Stomach (tissue), 9 donors: ENCODE measurements around the gene STIM2. TPM values are rescaled to one million over a fixed set of nuclear protein-coding genes. Genes with fewer than 3 reads are reported as not detected.

Experiments
- DNase-seq, 2 donors: peaks; one replicate each; pipeline versions ENCODE4 v3.0.0 to v3.0.0-alpha.2; 2013 to 2019
- H3K27ac ChIP-seq, 5 donors: fragments of 200-600 bp in 4 of 5; sonication (generic) in 4 of 5; one replicate each; pipeline ENCODE4 v1.5.1; 2013 to 2019; ENCODE audit warnings: mild to moderate bottlenecking in 1 of 5, moderate library complexity in 1 of 5
- H3K27me3 ChIP-seq, 3 donors: fragments of 200-600 bp; sonication (generic); one replicate each; pipeline ENCODE4 v1.5.1; 2017 to 2019; ENCODE audit warnings: mixed run types in 1 of 3
- H3K36me3 ChIP-seq, 4 donors: fragments of 200-600 bp; sonication (generic); 1 replicate in 3 of 4; 2 replicates in 1 of 4; pipeline ENCODE4 v1.5.1; 2016 to 2019
- H3K4me1 ChIP-seq, 4 donors: fragments of 200-600 bp; sonication (generic); one replicate each; pipeline ENCODE4 v1.5.1; 2016 to 2019
- H3K4me3 ChIP-seq, 4 donors: fragments of 200-600 bp; sonication (generic) in 3 of 4; one replicate each; pipeline ENCODE4 v1.5.1; 2016 to 2019; ENCODE audit warnings: mild to moderate bottlenecking in 1 of 4
- H3K9me3 ChIP-seq, 4 donors: fragments of 200-600 bp; sonication (generic); one replicate each; pipeline ENCODE4 v1.5.1; 2016 to 2019
- EP300 ChIP-seq: sonication (generic); formaldehyde crosslinking; IDR thresholded peaks from one replicate; pipeline ENCODE4 v1.6.1; 2017; ENCODE audit warnings: antibody characterized with exemption
- POLR2A ChIP-seq, 4 donors: fragments of 450-650 bp; IDR thresholded peaks; one replicate each; pipeline ENCODE4 v1.6.1; 2016; ENCODE audit warnings: antibody characterized with exemption in 4 of 4, control low read depth in 2 of 4, mild to moderate bottlenecking in 1 of 4, moderate library complexity in 1 of 4
- POLR2AphosphoS5 ChIP-seq, 3 donors: sonication (generic); formaldehyde crosslinking; IDR thresholded peaks; one replicate each; pipeline ENCODE4 v1.6.1; 2016; ENCODE audit warnings: antibody characterized with exemption in 3 of 3
- WGBS, 5 donors: extraction: QIAGEN DNeasy Blood & Tissue Kit in 3 of 5; methylation state at CpG; one replicate each; pipeline versions ENCODE4 v1.1.5 to v1.1.7; 2013 to 2018; 5-methylcytosine and 5-hydroxymethylcytosine counted together
- intact Hi-C: fragments of 100-400 bp; cut with DNase I; formaldehyde crosslinking; loops from one replicate; pipeline ENCODE4 v1.15.1; 2023; ENCODE audit warnings: low total_unique reads
- polyA plus RNA-seq, 3 donors: library from polyadenylated mRNA; stranded (reverse); fragments of 200-250 nt; gene quantifications; one replicate each; pipeline ENCODE4 v1.2.3, GENCODE V29; 2013
- total RNA-seq, 5 donors: library from RNA; depleted of rRNA; stranded (reverse); fragments of >200 nt; gene quantifications; one replicate each; pipeline versions ENCODE4 v1.1.0 to v1.2.3, GENCODE V29; 2014 to 2016
- TF ChIP-seq, protein P1 (sequence below), 7 experiments: fragments of 450-650 bp in 4 of 7; fragments of 200-600 bp in 3 of 7; sonication (generic) in 3 of 7; IDR thresholded peaks; one replicate each; pipeline ENCODE4 v1.5.1; 2016 to 2019; ENCODE audit warnings: antibody characterized with exemption in 7 of 7, control low read depth in 2 of 7, mild to moderate bottlenecking in 1 of 7
- donor health status: healthy with polysubstance abuse.
- donor health status: Bipolar disorder and iron deficiency.
- donor health status: healthy.

Gene STIM2
- total and polyA plus RNA-seq, 8 donors = 4.4 to 32.7 (median 21.7) TPM

GRCh38 chr4:26941951-26942350, 81.3 kb downstream of the STIM2 start:
- Histone ChIP-seq H3K9me3 (no peaks in the 10 kb centered on the region), H3K27ac (no peak overlapping the region), H3K36me3 (no peaks in the 10 kb centered on the region), H3K4me1 (peaks cover 9 to 30% (median 17%) of the 10 kb centered on the region in 4 donors), H3K27me3 (no peaks in the 10 kb centered on the region), H3K4me3 (no peak overlapping the region)
- no peak for TF ChIP-seq POLR2A (IDR thresholded peaks at IDR 0.05)
- no peak for TF ChIP-seq POLR2AphosphoS5 (IDR thresholded peaks at IDR 0.05)
- TF ChIP-seq, protein P1, sequence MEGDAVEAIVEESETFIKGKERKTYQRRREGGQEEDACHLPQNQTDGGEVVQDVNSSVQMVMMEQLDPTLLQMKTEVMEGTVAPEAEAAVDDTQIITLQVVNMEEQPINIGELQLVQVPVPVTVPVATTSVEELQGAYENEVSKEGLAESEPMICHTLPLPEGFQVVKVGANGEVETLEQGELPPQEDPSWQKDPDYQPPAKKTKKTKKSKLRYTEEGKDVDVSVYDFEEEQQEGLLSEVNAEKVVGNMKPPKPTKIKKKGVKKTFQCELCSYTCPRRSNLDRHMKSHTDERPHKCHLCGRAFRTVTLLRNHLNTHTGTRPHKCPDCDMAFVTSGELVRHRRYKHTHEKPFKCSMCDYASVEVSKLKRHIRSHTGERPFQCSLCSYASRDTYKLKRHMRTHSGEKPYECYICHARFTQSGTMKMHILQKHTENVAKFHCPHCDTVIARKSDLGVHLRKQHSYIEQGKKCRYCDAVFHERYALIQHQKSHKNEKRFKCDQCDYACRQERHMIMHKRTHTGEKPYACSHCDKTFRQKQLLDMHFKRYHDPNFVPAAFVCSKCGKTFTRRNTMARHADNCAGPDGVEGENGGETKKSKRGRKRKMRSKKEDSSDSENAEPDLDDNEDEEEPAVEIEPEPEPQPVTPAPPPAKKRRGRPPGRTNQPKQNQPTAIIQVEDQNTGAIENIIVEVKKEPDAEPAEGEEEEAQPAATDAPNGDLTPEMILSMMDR (IDR thresholded peaks at IDR 0.05) = no peak
- DNase-seq = no peak
- 83 to 94% (median 90%) methylated on average over 1 of the region's 1 CpG for WGBS, 5 donors
- intact Hi-C loops = no loop called here

DNA sequence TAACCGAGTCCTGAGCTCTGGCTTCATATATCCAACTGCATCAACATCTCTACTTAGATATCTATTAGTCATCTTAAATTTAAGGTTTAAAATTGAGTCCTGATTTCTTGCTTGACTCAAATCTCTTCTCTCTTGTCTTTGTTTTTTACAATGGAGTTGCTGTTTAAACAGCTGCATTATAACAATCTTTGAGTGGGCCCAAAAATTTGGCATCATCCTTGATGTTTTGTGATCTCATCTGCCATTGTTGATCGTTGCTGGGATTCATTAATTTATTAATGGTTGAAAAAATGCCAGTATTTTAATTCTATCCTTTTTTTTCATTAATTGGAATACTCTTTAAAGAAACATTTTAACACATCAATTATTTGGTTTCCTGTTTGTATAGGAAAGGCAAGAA, 82.2 kb downstream of the STIM2 start:
- H3K4me1 ChIP-seq = peaks cover 6 to 23% (median 16%) of the 10 kb centered on the region in 4 donors
- TF ChIP-seq, protein P1 (IDR thresholded peaks at IDR 0.05) = no peak
- TF ChIP-seq POLR2A (IDR thresholded peaks at IDR 0.05) (no peak), POLR2AphosphoS5 (IDR thresholded peaks at IDR 0.05) (no peak), EP300 (no peak)
- no peak overlapping the region for H3K4me3 ChIP-seq
- H3K36me3 ChIP-seq = no peaks in the 10 kb centered on the region
- no peaks in the 10 kb centered on the region for H3K9me3 ChIP-seq
- H3K27me3 ChIP-seq = no peaks in the 10 kb centered on the region
- H3K27ac ChIP-seq = no peak overlapping the region
- no peak for DNase-seq
- intact Hi-C loops = no loop called here
- WGBS, 5 donors = 70 to 81% (median 73%) methylated on average over 2 of the region's 2 CpGs

DNA sequence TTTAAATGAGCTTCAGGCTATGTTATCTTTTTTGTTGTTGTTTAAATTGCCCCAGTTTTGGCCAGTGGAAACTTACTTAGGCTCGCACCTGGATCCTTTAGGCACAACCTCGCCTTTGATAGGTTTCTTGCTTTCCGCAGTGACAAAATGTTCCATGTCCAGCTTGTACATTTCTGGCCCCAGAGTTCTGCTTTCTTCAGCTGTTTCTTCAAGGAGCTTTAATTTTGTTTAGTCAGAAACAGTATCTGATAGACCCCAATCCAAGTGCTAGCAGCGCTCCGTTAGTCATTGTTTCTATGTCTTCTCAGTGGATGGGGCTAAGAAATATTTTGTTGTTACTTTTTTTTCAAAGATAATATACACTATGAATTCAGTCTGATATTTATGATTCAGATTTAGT, 82.8 kb downstream of the STIM2 start:
- no peak for DNase-seq
- intact Hi-C loops = no loop called here
- 61 to 82% (median 65%) methylated on average over 5 of the region's 5 CpGs for WGBS, 5 donors
- Histone ChIP-seq H3K27ac (no peak overlapping the region), H3K9me3 (no peaks in the 10 kb centered on the region), H3K4me1 (peaks cover under 1 to 20% (median 12%) of the 10 kb centered on the region in 4 donors), H3K36me3 (no peaks in the 10 kb centered on the region), H3K4me3 (no peak overlapping the region), H3K27me3 (no peaks in the 10 kb centered on the region)
- TF ChIP-seq, protein P1 (IDR thresholded peaks at IDR 0.05) = no peak
- TF ChIP-seq POLR2A (IDR thresholded peaks at IDR 0.05) (no peak), POLR2AphosphoS5 (IDR thresholded peaks at IDR 0.05) (no peak), EP300 (no peak)

- H3K27me3 ChIP-seq = no peaks in the 10 kb centered on the region
- peaks cover 0 to 6% (median 0%) of the 10 kb centered on the region in 4 donors for H3K9me3 ChIP-seq
- 97 to 100% (median 99%) methylated on average over 2 of the region's 2 CpGs for WGBS, 5 donors
- intact Hi-C loops = no loop called here
- no peaks in the 10 kb centered on the region for H3K36me3 ChIP-seq
- H3K4me1 ChIP-seq = peaks cover 0 to 5% (median 1%) of the 10 kb centered on the region in 4 donors
- no peak for TF ChIP-seq POLR2AphosphoS5 (IDR thresholded peaks at IDR 0.05)
- TF ChIP-seq, protein P1 (IDR thresholded peaks at IDR 0.05) = no peak
- TF ChIP-seq EP300 = no peak
- TF ChIP-seq POLR2A (IDR thresholded peaks at IDR 0.05) = no peak
- no peak for DNase-seq
- H3K4me3 ChIP-seq = no peak overlapping the region
- H3K27ac ChIP-seq = no peak overlapping the region
Observed at GRCh38 chr4:26945794-26946193, 85.2 kb downstream of the STIM2 start.
